Esophagus squamous epithelium (tissue), 5 donors: ENCODE results near the gene MCRIP1. TPM values are rescaled to one million over a fixed set of nuclear protein-coding genes. Genes with fewer than 3 reads are reported as not detected.

Source experiments
- DNase-seq: peaks from one replicate; lab custom pipeline; 2025; lab: John Stamatoyannopoulos, UW
- H3K27ac ChIP-seq, 4 donors: fragments of 200-600 bp; sonication (generic); one replicate each; pipeline ENCODE4 v1.5.1; 2016 to 2019; ENCODE audit warnings: mild to moderate bottlenecking in 1 of 4
- H3K27me3 ChIP-seq, 4 donors: fragments of 200-600 bp; sonication (generic); 1 replicate in 3 of 4; 2 replicates in 1 of 4; pipeline versions ENCODE4 v1.5.1 to v1.6.0; 2017 to 2021; ENCODE audit warnings: antibody characterized with exemption in 1 of 4
- H3K36me3 ChIP-seq, 3 donors: fragments of 200-600 bp; sonication (generic); one replicate each; pipeline ENCODE4 v1.5.1; 2016 to 2019
- H3K4me1 ChIP-seq, 3 donors: fragments of 200-600 bp; sonication (generic); one replicate each; pipeline ENCODE4 v1.5.1; 2017 to 2019
- H3K4me3 ChIP-seq, 4 donors: fragments of 200-600 bp; sonication (generic); 1 replicate in 3 of 4; 2 replicates in 1 of 4; pipeline ENCODE4 v1.5.1; 2016 to 2019; ENCODE audit warnings: mild to moderate bottlenecking in 2 of 4, moderate library complexity in 1 of 4
- H3K9me3 ChIP-seq, 3 donors: fragments of 200-600 bp; sonication (generic); one replicate each; pipeline ENCODE4 v1.5.1; 2016 to 2019
- CTCF ChIP-seq, 6 experiments: fragments of 450-650 bp in 4 of 6; fragments of 200-600 bp in 2 of 6; sonication (generic) in 2 of 6; IDR thresholded peaks; one replicate each; pipeline ENCODE4 v1.5.1; 2016 to 2019; ENCODE audit warnings: antibody characterized with exemption in 6 of 6, mild to moderate bottlenecking in 4 of 6, moderate library complexity in 4 of 6
- POLR2A ChIP-seq, 4 donors: fragments of 450-650 bp; IDR thresholded peaks; one replicate each; pipeline ENCODE4 v1.6.1; 2017; ENCODE audit warnings: antibody characterized with exemption in 4 of 4, mild to moderate bottlenecking in 4 of 4, moderate library complexity in 3 of 4
- WGBS, 2 donors: methylation state at CpG; one replicate each; pipeline ENCODE4 v1.1.5; 2018; 5-methylcytosine and 5-hydroxymethylcytosine counted together
- intact Hi-C: fragments of 100-400 bp; cut with DNase I; formaldehyde crosslinking; loops from one replicate; pipeline ENCODE4 v1.15.0; 2022
- total RNA-seq, 4 donors: library from RNA; depleted of rRNA; stranded (reverse); fragments of >200 nt; gene quantifications; one replicate each; pipeline ENCODE4 v1.1.0, GENCODE V29; 2016
- donor health status: DM: yes; HTN: yes; CAD: no.

The MCRIP1 gene
- total RNA-seq, 4 donors from 2014 or later = 8.7 to 28.0 (median 13.2) TPM

- WGBS, 2 donors = 3% methylated on average over 24 of the region's 110 CpGs; no CpG with 5 or more reads in 1 of the 2 donors
Observed at GRCh38 chr17:81803728-81804558, 29.1 kb downstream of the MCRIP1 start, which contains the start of gene GCGR. TSS of gene GCGR (plus strand) at chr17:81804150. CDS start at chr17:81809019, 4,869 bp downstream.

GRCh38 chr17:81802856-81803643 lies 30.0 kb downstream of the MCRIP1 start:
- peaks cover 24 to 86% (median 33%) of the 10 kb centered on the region in 4 donors for H3K27me3 ChIP-seq
- DNase-seq = no peak
- intact Hi-C loops = no loop called here
- no peak overlapping the region for H3K27ac ChIP-seq
- H3K4me1 ChIP-seq = peaks cover 6 to 22% (median 19%) of the 10 kb centered on the region in 3 donors
- H3K4me3 ChIP-seq = no peak overlapping the region
- H3K9me3 ChIP-seq = no peaks in the 10 kb centered on the region
- 31 to 41% methylated on average over 9 to 25 of the region's 26 CpGs for WGBS, 2 donors
- TF ChIP-seq POLR2A (IDR thresholded peaks at IDR 0.05) (no peak), CTCF (IDR thresholded peaks at IDR 0.05) (no peak)
- H3K36me3 ChIP-seq = no peaks in the 10 kb centered on the region

More at GRCh38 chr17:81803728-81804558, 29.1 kb downstream of the MCRIP1 start, which contains the start of gene GCGR:
- peaks cover 24 to 95% (median 33%) of the 10 kb centered on the region in 4 donors for H3K27me3 ChIP-seq
- TF ChIP-seq POLR2A (IDR thresholded peaks at IDR 0.05) (no peak), CTCF (IDR thresholded peaks at IDR 0.05) (no peak)
- peaks cover 6 to 22% (median 19%) of the 10 kb centered on the region in 3 donors for H3K4me1 ChIP-seq
- DNase-seq = no peak
- no peaks in the 10 kb centered on the region for H3K36me3 ChIP-seq
- H3K27ac ChIP-seq = no peak within 1 kb of the TSS
- intact Hi-C loops = no loop called here
- no peaks in the 10 kb centered on the region for H3K9me3 ChIP-seq
- H3K4me3 ChIP-seq = peak within 1 kb of the TSS in 2 of 4 donors; percentile 34 to 54

GRCh38 chr17:81802048-81802758 lies 30.9 kb downstream of the MCRIP1 start:
- no peak for DNase-seq
- Histone ChIP-seq H3K9me3 (no peaks in the 10 kb centered on the region), H3K27me3 (peaks cover 24 to 77% (median 33%) of the 10 kb centered on the region in 4 donors), H3K4me1 (peaks cover 6 to 22% (median 19%) of the 10 kb centered on the region in 3 donors), H3K36me3 (no peaks in the 10 kb centered on the region), H3K27ac (no peak overlapping the region), H3K4me3 (no peak overlapping the region)
- TF ChIP-seq CTCF (IDR thresholded peaks at IDR 0.05) = no peak
- no peak for TF ChIP-seq POLR2A (IDR thresholded peaks at IDR 0.05)
- 78 to 90% methylated on average over 6 to 7 of the region's 9 CpGs for WGBS, 2 donors
- intact Hi-C loops = no loop called here

- Histone ChIP-seq H3K36me3 (no peaks in the 10 kb centered on the region), H3K27me3 (peaks cover 24 to 68% (median 33%) of the 10 kb centered on the region in 4 donors), H3K27ac (no peak overlapping the region), H3K9me3 (no peaks in the 10 kb centered on the region), H3K4me3 (no peak overlapping the region), H3K4me1 (peaks cover 6 to 22% (median 19%) of the 10 kb centered on the region in 3 donors)
- no peak for DNase-seq
- 86 to 88% methylated on average over 9 of the region's 9 CpGs for WGBS, 2 donors
- intact Hi-C loops = no loop called here
- TF ChIP-seq POLR2A (IDR thresholded peaks at IDR 0.05) (no peak), CTCF (IDR thresholded peaks at IDR 0.05) (no peak)
Observed at GRCh38 chr17:81801327-81801726, 31.8 kb downstream of the MCRIP1 start.
